H9 (cell line): Measurements from ENCODE around the gene AHI1. TPM values are rescaled to one million over a fixed set of nuclear protein-coding genes. Genes with fewer than 3 reads are reported as not detected.

ENCODE experiments used
- DNase-seq: peaks from one replicate; pipeline ENCODE4 v3.0.0-alpha.2; 2017
- H2AFZ ChIP-seq: one replicate; pipeline ENCODE4 v1.6.1; 2013; ENCODE audit warnings: mild to moderate bottlenecking, low read length, control low read depth, moderate library complexity
- H2AK5ac ChIP-seq: 2 replicates; pipeline ENCODE4 v1.6.1; 2013; ENCODE audit warnings: low read length, control low read depth, mixed read lengths; ENCODE audit not compliant: insufficient read length
- H2BK120ac ChIP-seq: one replicate; pipeline ENCODE4 v1.6.1; 2013; ENCODE audit warnings: low read depth, mild to moderate bottlenecking, low read length, control low read depth, inconsistent platforms; ENCODE audit not compliant: poor library complexity, severe bottlenecking
- H2BK12ac ChIP-seq: 2 replicates; pipeline ENCODE4 v1.6.1; 2013; ENCODE audit warnings: low read length, control low read depth, mixed read lengths, low read depth; ENCODE audit not compliant: insufficient read length
- H2BK15ac ChIP-seq: 2 replicates; pipeline ENCODE4 v1.6.1; 2013; ENCODE audit warnings: low read depth, low read length, control low read depth
- H2BK20ac ChIP-seq: one replicate; pipeline ENCODE4 v1.6.1; 2013; ENCODE audit warnings: low read depth, mild to moderate bottlenecking, low read length, control low read depth, inconsistent platforms; ENCODE audit not compliant: poor library complexity, severe bottlenecking
- H2BK5ac ChIP-seq: 2 replicates; pipeline ENCODE4 v1.6.1; 2013; ENCODE audit warnings: low read length, control low read depth, mixed read lengths; ENCODE audit not compliant: insufficient read length
- H3K14ac ChIP-seq: 2 replicates; pipeline ENCODE4 v1.6.1; 2013; ENCODE audit warnings: low read length, control low read depth; ENCODE audit not compliant: insufficient read depth
- H3K18ac ChIP-seq: 2 replicates; pipeline ENCODE4 v1.6.1; 2013; ENCODE audit warnings: low read depth, mild to moderate bottlenecking, mixed read lengths, low read length, control low read depth; ENCODE audit not compliant: insufficient read length
- H3K23ac ChIP-seq: 2 replicates; pipeline ENCODE4 v1.6.1; 2013; ENCODE audit warnings: low read length, control low read depth, mixed read lengths, low read depth; ENCODE audit not compliant: insufficient read length
- H3K23me2 ChIP-seq: 2 replicates; pipeline ENCODE4 v1.6.1; 2013; ENCODE audit warnings: low read depth, mild to moderate bottlenecking, mixed read lengths, low read length, control low read depth; ENCODE audit not compliant: insufficient read length, poor library complexity, severe bottlenecking
- H3K27ac ChIP-seq: 2 replicates; pipeline ENCODE4 v1.5.1; 2013; ENCODE audit warnings: low read length, control low read depth, mixed read lengths, low read depth; ENCODE audit not compliant: insufficient read length
- H3K27me3 ChIP-seq: 2 replicates; pipeline ENCODE4 v1.6.1; 2013; ENCODE audit warnings: low read length, control low read depth, inconsistent platforms; ENCODE audit not compliant: insufficient read depth
- H3K4ac ChIP-seq: 2 replicates; pipeline ENCODE4 v1.6.1; 2013; ENCODE audit warnings: low read depth, mild to moderate bottlenecking, control low read depth, inconsistent platforms, low read length, moderate library complexity
- H3K4me1 ChIP-seq: 2 replicates; pipeline ENCODE4 v1.6.1; 2013; ENCODE audit warnings: low read length, control low read depth, inconsistent platforms; ENCODE audit not compliant: insufficient read depth
- H3K4me2 ChIP-seq: 2 replicates; pipeline ENCODE4 v1.6.1; 2013; ENCODE audit warnings: low read length, control low read depth, mixed read lengths; ENCODE audit not compliant: insufficient read length, insufficient read depth
- H3K56ac ChIP-seq: 2 replicates; pipeline ENCODE4 v1.6.1; 2013; ENCODE audit warnings: low read depth, mild to moderate bottlenecking, mixed read lengths, low read length, control low read depth; ENCODE audit not compliant: insufficient read length
- H3K79me1 ChIP-seq: 2 replicates; pipeline ENCODE4 v1.6.1; 2013; ENCODE audit warnings: low read depth, mild to moderate bottlenecking, moderate library complexity, low read length, control low read depth, inconsistent platforms; ENCODE audit not compliant: insufficient read depth, poor library complexity, severe bottlenecking
- H3K79me2 ChIP-seq: 2 replicates; pipeline ENCODE4 v1.6.1; 2013; ENCODE audit warnings: low read length, control low read depth, inconsistent platforms; ENCODE audit not compliant: insufficient read depth
- H3K9ac ChIP-seq: 2 replicates; pipeline ENCODE4 v1.6.1; 2013; ENCODE audit warnings: low read length, control low read depth, mixed read lengths; ENCODE audit not compliant: insufficient read length; ENCODE audit errors: extremely low read depth
- H3K9me3 ChIP-seq: one replicate; pipeline ENCODE4 v1.6.1; 2013; ENCODE audit warnings: low read depth, low read length, inconsistent platforms; ENCODE audit not compliant: control insufficient read depth
- H3T11ph ChIP-seq: one replicate; pipeline ENCODE4 v1.6.1; 2013; ENCODE audit warnings: mild to moderate bottlenecking, low read length, control low read depth, inconsistent platforms
- H4K20me1 ChIP-seq: one replicate; pipeline ENCODE4 v1.6.1; 2013; ENCODE audit not compliant: control insufficient read depth, insufficient read length, insufficient read depth
- H4K5ac ChIP-seq: 2 replicates; pipeline ENCODE4 v1.6.1; 2013; ENCODE audit warnings: low read depth, mild to moderate bottlenecking, mixed read lengths, low read length, control low read depth; ENCODE audit not compliant: insufficient read length
- H4K8ac ChIP-seq: replicated peaks from 2 replicates; pipeline ENCODE4 v1.6.1; 2013; ENCODE audit warnings: low read length, control low read depth, mixed read lengths, low read depth; ENCODE audit not compliant: insufficient read length
- H4K91ac ChIP-seq: 2 replicates; pipeline ENCODE4 v1.6.1; 2013; ENCODE audit warnings: low read depth, mild to moderate bottlenecking, moderate library complexity, mixed read lengths, low read length, control low read depth; ENCODE audit not compliant: insufficient read length
- H3K27ac Mint-ChIP-seq, 3 experiments: 2 replicates in 2 of 3; 3 replicates in 1 of 3; pipeline ENCODE4 v1.8.0; 2020 to 2021; ENCODE audit warnings: mixed read lengths in 3 of 3, mild to moderate bottlenecking in 1 of 3, moderate library complexity in 1 of 3
- H3K27me3 Mint-ChIP-seq: 2 replicates; pipeline ENCODE4 v1.8.0; 2021; ENCODE audit warnings: low read depth, mild to moderate bottlenecking, moderate library complexity, mixed read lengths
- H3K36me3 Mint-ChIP-seq, 3 experiments: 2 replicates in 2 of 3; 3 replicates in 1 of 3; pipeline ENCODE4 v1.8.0; 2020 to 2021; ENCODE audit warnings: low read depth in 3 of 3, mixed read lengths in 3 of 3; ENCODE audit not compliant: insufficient read depth in 1 of 3
- H3K4me1 Mint-ChIP-seq, 2 experiments: 2 replicates each; pipeline ENCODE4 v1.8.0; 2020; ENCODE audit warnings: mixed read lengths in 2 of 2
- H3K4me3 Mint-ChIP-seq, 2 experiments: 2 replicates in 1 of 2; 3 replicates in 1 of 2; pipeline ENCODE4 v1.8.0; 2020 to 2021; ENCODE audit warnings: mild to moderate bottlenecking in 2 of 2, mixed read lengths in 2 of 2, moderate library complexity in 1 of 2
- H3K9me3 Mint-ChIP-seq, 2 experiments: 2 replicates in 1 of 2; 3 replicates in 1 of 2; pipeline ENCODE4 v1.8.0; 2020; ENCODE audit warnings: mild to moderate bottlenecking in 2 of 2, mixed read lengths in 2 of 2, moderate library complexity in 1 of 2
- WGBS: extraction: QIAGEN DNeasy Blood & Tissue Kit; methylation state at CpG from one replicate; pipeline ENCODE4 v1.1.7; 2013; ENCODE audit warnings: missing lambda C conversion rate, low lambda C conversion rate, mixed read lengths; ENCODE audit not compliant: insufficient read length; ENCODE audit errors: extremely low coverage; 5-methylcytosine and 5-hydroxymethylcytosine counted together
- total RNA-seq: library from RNA; stranded (reverse); gene quantifications from 2 replicates; pipeline ENCODE4 v1.2.1, GENCODE V29; 2021
- TF ChIP-seq, protein P1 (sequence below): fragments of 200-600 bp; sonication (generic); conservative IDR thresholded peaks from 3 replicates; pipeline ENCODE4 v1.8.0; 2021; ENCODE audit warnings: antibody characterized with exemption, mild to moderate bottlenecking

Gene AHI1
- total RNA-seq, 1 experiment from 2014 or later, result 9.9 TPM

DNA sequence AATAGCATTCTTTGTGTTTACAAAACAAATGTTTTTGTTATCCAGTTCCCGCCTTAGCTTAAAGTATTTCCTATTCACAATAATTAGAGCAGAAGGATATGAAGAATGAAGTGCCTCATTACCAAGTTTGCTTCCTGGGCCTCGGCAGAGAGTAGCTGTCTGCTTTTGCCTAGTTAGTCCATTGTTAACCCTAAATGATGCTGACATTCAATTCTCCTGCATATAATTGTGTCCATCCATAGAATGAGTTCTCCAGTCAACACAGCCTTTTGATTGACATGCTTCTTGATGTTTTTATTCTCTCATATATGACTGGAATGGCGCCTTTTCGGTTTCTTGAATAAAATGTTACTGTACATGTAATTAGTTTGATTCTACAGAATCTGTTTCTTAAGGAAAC lies 215.6 kb downstream of the AHI1 start:
- no peaks in the 10 kb centered on the region for H3K9me3 Mint-ChIP-seq

More for the DNA sequence above, 215.6 kb downstream of the AHI1 start:
- Histone ChIP-seq H3K14ac (no peak overlapping the region), H2BK5ac (no peak overlapping the region), H3K4me1 (no peaks in the 10 kb centered on the region), H3K9ac (no peak overlapping the region), H3K4me2 (no peak overlapping the region), H2AFZ (no peak overlapping the region), H3K4ac (no peak overlapping the region), H3K79me1 (no peaks in the 10 kb centered on the region), H4K91ac (no peak overlapping the region), H3K18ac (no peak overlapping the region), H3K56ac (no peak overlapping the region), H2BK20ac (no peak overlapping the region), H2BK15ac (no peak overlapping the region), H4K20me1 (no peaks in the 10 kb centered on the region), H4K8ac (no peak overlapping the region), H3K79me2 (no peaks in the 10 kb centered on the region), H2AK5ac (no peak overlapping the region), H3K23me2 (no peaks in the 10 kb centered on the region), H3T11ph (no peak overlapping the region), H2BK12ac (no peak overlapping the region), H3K9me3 (no peaks in the 10 kb centered on the region), H4K5ac (no peak overlapping the region), H3K27ac (no peak overlapping the region), H3K23ac (no peak overlapping the region), H2BK120ac (no peak overlapping the region), H3K27me3 (no peaks in the 10 kb centered on the region)
- TF ChIP-seq, protein P1, sequence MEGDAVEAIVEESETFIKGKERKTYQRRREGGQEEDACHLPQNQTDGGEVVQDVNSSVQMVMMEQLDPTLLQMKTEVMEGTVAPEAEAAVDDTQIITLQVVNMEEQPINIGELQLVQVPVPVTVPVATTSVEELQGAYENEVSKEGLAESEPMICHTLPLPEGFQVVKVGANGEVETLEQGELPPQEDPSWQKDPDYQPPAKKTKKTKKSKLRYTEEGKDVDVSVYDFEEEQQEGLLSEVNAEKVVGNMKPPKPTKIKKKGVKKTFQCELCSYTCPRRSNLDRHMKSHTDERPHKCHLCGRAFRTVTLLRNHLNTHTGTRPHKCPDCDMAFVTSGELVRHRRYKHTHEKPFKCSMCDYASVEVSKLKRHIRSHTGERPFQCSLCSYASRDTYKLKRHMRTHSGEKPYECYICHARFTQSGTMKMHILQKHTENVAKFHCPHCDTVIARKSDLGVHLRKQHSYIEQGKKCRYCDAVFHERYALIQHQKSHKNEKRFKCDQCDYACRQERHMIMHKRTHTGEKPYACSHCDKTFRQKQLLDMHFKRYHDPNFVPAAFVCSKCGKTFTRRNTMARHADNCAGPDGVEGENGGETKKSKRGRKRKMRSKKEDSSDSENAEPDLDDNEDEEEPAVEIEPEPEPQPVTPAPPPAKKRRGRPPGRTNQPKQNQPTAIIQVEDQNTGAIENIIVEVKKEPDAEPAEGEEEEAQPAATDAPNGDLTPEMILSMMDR, result no peak
- H3K4me1 Mint-ChIP-seq, result peaks cover 0 to 5% of the 10 kb centered on the region in 2 experiments; a peak in 1 of 4 replicates
- WGBS, result no CpG with 5 or more reads among the region's 4 CpGs
- H3K36me3 Mint-ChIP-seq, result no peaks in the 10 kb centered on the region
- H3K27ac Mint-ChIP-seq, result no peak overlapping the region
- no peak overlapping the region for H3K4me3 Mint-ChIP-seq
- no peak for DNase-seq
- no peaks in the 10 kb centered on the region for H3K27me3 Mint-ChIP-seq
